Measurements from ENCODE around the gene ELF2. TPM values are rescaled to one million over a fixed set of nuclear protein-coding genes. Genes with fewer than 3 reads are reported as not detected.

Gene ELF2
- total and polyA plus RNA-seq, 2 donors (not counting 1 experiment from before 2014, with no cell fraction given): 25.1 to 97.5 TPM

DNA sequence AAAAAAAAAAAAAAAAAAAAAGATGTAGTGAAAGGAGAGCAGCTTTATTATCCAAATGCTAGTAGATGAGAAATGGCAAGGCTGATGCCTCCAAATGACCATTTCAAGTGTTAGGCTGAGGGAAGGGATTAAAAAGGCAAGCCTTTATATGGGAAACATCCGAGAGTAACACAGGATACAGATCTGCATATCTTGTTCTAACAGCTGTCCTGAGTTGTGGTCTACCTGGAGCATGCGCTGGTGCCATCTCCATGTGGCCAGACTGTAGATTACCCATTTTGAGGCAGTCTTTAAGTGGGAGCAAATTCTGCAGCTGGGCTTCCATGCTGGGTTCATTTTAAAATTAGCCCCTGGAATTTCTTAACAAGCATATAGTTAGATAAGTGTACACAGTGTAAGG, 26.0 kb upstream of the ELF2 start:
- ChIA-PET CTCF (no interaction called here), POLR2A (interaction anchor here (0.6 to 0.7 kb wide), 3 partner anchors 13 to 77 kb away, joined by 3 to 6 read pairs (median 4); partner anchors contain the start of gene MGARP)
- Mint-ChIP-seq H3K4me1 (peaks cover 4% of the 10 kb centered on the region), H3K9me3 (ENCODE audit: insufficient read depth) (no peaks in the 10 kb centered on the region), H3K27me3 (peaks cover 19% of the 10 kb centered on the region), H3K27ac (no peak overlapping the region), H3K4me3 (no peak overlapping the region)
- H3K9me3 ChIP-seq (ENCODE audit: control extremely low read depth in 1 of 3, control insufficient read depth in 2 of 3, insufficient read depth in 1 of 3, low read length in 2 of 3): no peaks in the 10 kb centered on the region
- H4K20me1 ChIP-seq (ENCODE audit: control insufficient read depth, insufficient read depth, low read length, poor library complexity, severe bottlenecking): no peaks in the 10 kb centered on the region
- H3K27me3 ChIP-seq (replicated peaks in 1 of 4; ENCODE audit: control extremely low read depth in 1 of 4, control insufficient read depth in 3 of 4, insufficient read depth in 4 of 4, low read length in 3 of 4): no peaks in the 10 kb centered on the region
- no peak overlapping the region for H2AFZ ChIP-seq (ENCODE audit: insufficient read depth, low read depth, low read length, poor library complexity, severe bottlenecking)
- intact Hi-C loops (cut with micrococcal nuclease): no loop called here
- H3K4me2 ChIP-seq (replicated peaks; ENCODE audit: low read depth, low read length, poor library complexity, severe bottlenecking): no peak overlapping the region
- no peaks in the 10 kb centered on the region for H3K36me3 ChIP-seq (replicated peaks in 1 of 2; ENCODE audit: control extremely low read depth in 1 of 2, control insufficient read depth in 1 of 2, extremely low read depth in 1 of 2, insufficient read depth in 2 of 2, low read length in 1 of 2)
- H3K4me1 ChIP-seq (ENCODE audit: control insufficient read depth in 2 of 2, insufficient read depth in 2 of 2, low read length in 2 of 2): no peaks in the 10 kb centered on the region
- DNase-seq (no peak), ATAC-seq (ENCODE audit: low read depth) (no peak)
- H3K4me3 ChIP-seq (ENCODE audit: control extremely low read depth in 1 of 5, extremely low read depth in 1 of 5, insufficient read depth in 1 of 5, low read depth in 2 of 5, low read length in 4 of 5): no peak overlapping the region
- H3K79me2 ChIP-seq (ENCODE audit: control insufficient read depth, insufficient read depth, low read length): no peaks in the 10 kb centered on the region
- no peak overlapping the region for H3K27ac ChIP-seq (ENCODE audit: low read length in 2 of 2)
- 94% methylated on average over 2 of the region's 2 CpGs for WGBS (ENCODE audit: insufficient coverage)
- TF ChIP-seq, protein P1, sequence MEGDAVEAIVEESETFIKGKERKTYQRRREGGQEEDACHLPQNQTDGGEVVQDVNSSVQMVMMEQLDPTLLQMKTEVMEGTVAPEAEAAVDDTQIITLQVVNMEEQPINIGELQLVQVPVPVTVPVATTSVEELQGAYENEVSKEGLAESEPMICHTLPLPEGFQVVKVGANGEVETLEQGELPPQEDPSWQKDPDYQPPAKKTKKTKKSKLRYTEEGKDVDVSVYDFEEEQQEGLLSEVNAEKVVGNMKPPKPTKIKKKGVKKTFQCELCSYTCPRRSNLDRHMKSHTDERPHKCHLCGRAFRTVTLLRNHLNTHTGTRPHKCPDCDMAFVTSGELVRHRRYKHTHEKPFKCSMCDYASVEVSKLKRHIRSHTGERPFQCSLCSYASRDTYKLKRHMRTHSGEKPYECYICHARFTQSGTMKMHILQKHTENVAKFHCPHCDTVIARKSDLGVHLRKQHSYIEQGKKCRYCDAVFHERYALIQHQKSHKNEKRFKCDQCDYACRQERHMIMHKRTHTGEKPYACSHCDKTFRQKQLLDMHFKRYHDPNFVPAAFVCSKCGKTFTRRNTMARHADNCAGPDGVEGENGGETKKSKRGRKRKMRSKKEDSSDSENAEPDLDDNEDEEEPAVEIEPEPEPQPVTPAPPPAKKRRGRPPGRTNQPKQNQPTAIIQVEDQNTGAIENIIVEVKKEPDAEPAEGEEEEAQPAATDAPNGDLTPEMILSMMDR (IDR thresholded peaks at IDR 0.05): no peak
- no peak for TF ChIP-seq EZH2 (IDR thresholded peaks at IDR 0.05; ENCODE audit: borderline replicate concordance, insufficient read depth, low read depth, low read length, poor library complexity, severe bottlenecking)
- no peak overlapping the region for H3K9ac ChIP-seq (ENCODE audit: low read length)

DNA sequence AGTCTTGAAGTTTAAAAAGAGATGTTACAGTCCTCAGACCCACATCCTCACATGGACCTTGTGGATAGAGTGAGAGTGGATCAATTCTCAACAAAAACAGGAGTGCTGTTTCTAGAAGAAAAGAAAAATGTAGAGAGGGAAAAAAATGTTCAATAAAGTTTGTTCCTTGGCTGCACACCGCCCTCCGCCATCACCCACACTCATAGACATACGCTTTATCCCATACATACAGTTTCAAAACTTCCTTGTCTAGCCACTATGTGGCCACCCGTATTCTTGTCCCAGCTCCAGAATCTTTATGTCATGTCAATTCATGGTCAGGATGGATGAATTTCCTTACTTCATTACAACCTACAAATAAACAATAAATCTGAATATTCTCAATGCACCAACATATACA, 23.5 kb upstream of the ELF2 start:
- no peak for ATAC-seq (ENCODE audit: low read depth)
- DNase-seq: no peak
- CTCF ChIA-PET: interaction anchor here (1.0 kb wide), 1 partner anchor 11 kb away, joined by 3 read pairs; no protein-coding TSS in a partner anchor
- Histone ChIP-seq H3K79me2 (ENCODE audit: control insufficient read depth, insufficient read depth, low read length) (no peaks in the 10 kb centered on the region), H3K27ac (ENCODE audit: low read length in 2 of 2) (no peak overlapping the region), H3K4me3 (ENCODE audit: control extremely low read depth in 1 of 5, extremely low read depth in 1 of 5, insufficient read depth in 1 of 5, low read depth in 2 of 5, low read length in 4 of 5) (no peak overlapping the region), H3K36me3 (replicated peaks in 1 of 2; ENCODE audit: control extremely low read depth in 1 of 2, control insufficient read depth in 1 of 2, extremely low read depth in 1 of 2, insufficient read depth in 2 of 2, low read length in 1 of 2) (no peaks in the 10 kb centered on the region), H3K4me1 (ENCODE audit: control insufficient read depth in 2 of 2, insufficient read depth in 2 of 2, low read length in 2 of 2) (no peaks in the 10 kb centered on the region), H2AFZ (ENCODE audit: insufficient read depth, low read depth, low read length, poor library complexity, severe bottlenecking) (no peak overlapping the region), H3K4me2 (replicated peaks; ENCODE audit: low read depth, low read length, poor library complexity, severe bottlenecking) (no peak overlapping the region), H4K20me1 (ENCODE audit: control insufficient read depth, insufficient read depth, low read length, poor library complexity, severe bottlenecking) (no peaks in the 10 kb centered on the region), H3K9me3 (ENCODE audit: control extremely low read depth in 1 of 3, control insufficient read depth in 2 of 3, insufficient read depth in 1 of 3, low read length in 2 of 3) (no peaks in the 10 kb centered on the region), H3K27me3 (replicated peaks in 1 of 4; ENCODE audit: control extremely low read depth in 1 of 4, control insufficient read depth in 3 of 4, insufficient read depth in 4 of 4, low read length in 3 of 4) (no peaks in the 10 kb centered on the region), H3K9ac (ENCODE audit: low read length) (no peak overlapping the region)
- H3K9me3 Mint-ChIP-seq (ENCODE audit: insufficient read depth): peaks cover 2% of the 10 kb centered on the region
- intact Hi-C loops (cut with micrococcal nuclease): no loop called here
- H3K4me1 Mint-ChIP-seq: no peaks in the 10 kb centered on the region
- POLR2A ChIA-PET: no interaction called here
- no peak overlapping the region for H3K27ac Mint-ChIP-seq
- TF ChIP-seq, protein P1 (IDR thresholded peaks at IDR 0.05): no peak
- TF ChIP-seq EZH2 (IDR thresholded peaks at IDR 0.05; ENCODE audit: borderline replicate concordance, insufficient read depth, low read depth, low read length, poor library complexity, severe bottlenecking): no peak
- H3K27me3 Mint-ChIP-seq: peaks cover 27% of the 10 kb centered on the region
- no peak overlapping the region for H3K4me3 Mint-ChIP-seq
- WGBS (ENCODE audit: insufficient coverage): no CpG with 5 or more reads among the region's 4 CpGs
